NCI-H1092 treated with DMSO at 0.1 percent for 48 hours (cell line): ENCODE results near the gene URB1.
"Not testable (repeated sequence)": the region's sequence is repeated elsewhere in the genome, so short reads cannot be mapped to it uniquely, and the experiment has no call there.

Experiments used
- DNase-seq: peaks from one replicate; lab custom pipeline; 2025; lab: John Stamatoyannopoulos, UW

The URB1 gene

GRCh38 chr21:32370998-32371766 is 21.6 kb downstream of the URB1 start:
- no peak for DNase-seq

GRCh38 chr21:32368961-32369360 is 23.9 kb downstream of the URB1 start:
- DNase-seq = not testable (repeated sequence)

- no peak for DNase-seq
Measured at GRCh38 chr21:32368386-32368785, 24.4 kb downstream of the URB1 start.

- DNase-seq = no peak
Measured at GRCh38 chr21:32367158-32367557, 25.7 kb downstream of the URB1 start.

- DNase-seq = no peak
Measured at GRCh38 chr21:32366191-32366590, 26.6 kb downstream of the URB1 start.

GRCh38 chr21:32364796-32365195 is 28.0 kb downstream of the URB1 start:
- DNase-seq = no peak

- no peak for DNase-seq
Measured at GRCh38 chr21:32364387-32364786, 28.4 kb downstream of the URB1 start.

- DNase-seq = no peak
Measured at GRCh38 chr21:32360401-32360975, 32.3 kb downstream of the URB1 start.

- DNase-seq = no peak
Measured at GRCh38 chr21:32359719-32360260, 33.0 kb downstream of the URB1 start.

- no peak for DNase-seq
Measured at GRCh38 chr21:32356874-32357395, 35.9 kb downstream of the URB1 start.

- no peak for DNase-seq
Measured at GRCh38 chr21:32353002-32353711, 39.7 kb downstream of the URB1 start.

GRCh38 chr21:32352526-32352925 is 40.3 kb downstream of the URB1 start:
- no peak for DNase-seq

- no peak for DNase-seq
Measured at GRCh38 chr21:32351428-32351827, 41.4 kb downstream of the URB1 start.

GRCh38 chr21:32350981-32351380 is 41.8 kb downstream of the URB1 start:
- no peak for DNase-seq

GRCh38 chr21:32350211-32350980 is 42.4 kb downstream of the URB1 start:
- DNase-seq = no peak

GRCh38 chr21:32349333-32349944 is 43.4 kb downstream of the URB1 start:
- no peak for DNase-seq

- DNase-seq = no peak
Measured at GRCh38 chr21:32348604-32349332, 44.0 kb downstream of the URB1 start.

GRCh38 chr21:32347977-32348376 is 44.8 kb downstream of the URB1 start:
- no peak for DNase-seq

- no peak for DNase-seq
Measured at GRCh38 chr21:32347351-32347750, 45.5 kb downstream of the URB1 start.

GRCh38 chr21:32346951-32347350 is 45.9 kb downstream of the URB1 start:
- DNase-seq = no peak
